Keratinocyte (primary cell): ENCODE data around the gene PTPRD. TPM values are rescaled to one million over a fixed set of nuclear protein-coding genes. Genes with fewer than 3 reads are reported as not detected.

Experiments used
- DNase-seq: peaks from one replicate; pipeline ENCODE4 v3.0.0-alpha.2; 2011; ENCODE audit warnings: low read depth, missing footprints, low spot score
- FAIRE-seq: peaks from 2 replicates; lab custom pipeline; 2011; peaks lifted over from hg19 to GRCh38; lab: Jason Lieb, UNC
- H2AFZ ChIP-seq: 2 replicates; pipeline ENCODE4 v1.6.0; 2012; ENCODE audit warnings: low read length, control low read depth, inconsistent platforms; ENCODE audit not compliant: control insufficient read depth
- H3K27ac ChIP-seq: 2 replicates; pipeline ENCODE4 v1.5.1; 2011; ENCODE audit warnings: low read length; ENCODE audit not compliant: control insufficient read depth, insufficient read depth
- H3K27me3 ChIP-seq: 3 replicates; pipeline ENCODE4 v1.6.0; 2011; ENCODE audit warnings: low read length; ENCODE audit not compliant: control insufficient read depth, insufficient read depth; ENCODE audit errors: extremely low read depth
- H3K36me3 ChIP-seq, 2 experiments: 2 replicates in 1 of 2; 3 replicates in 1 of 2; pipeline ENCODE4 v1.5.1; 2011; ENCODE audit warnings: low read length in 2 of 2, mild to moderate bottlenecking in 1 of 2; ENCODE audit not compliant: control insufficient read depth in 2 of 2, insufficient read depth in 2 of 2; ENCODE audit errors: extremely low read depth in 1 of 2
- H3K4me1 ChIP-seq: 3 replicates; pipeline ENCODE4 v1.5.1; 2011; ENCODE audit warnings: low read length; ENCODE audit not compliant: control insufficient read depth, insufficient read depth; ENCODE audit errors: extremely low read depth
- H3K4me2 ChIP-seq: 3 replicates; pipeline ENCODE4 v1.6.0; 2011; ENCODE audit warnings: low read depth, low read length; ENCODE audit not compliant: control insufficient read depth, insufficient read depth; ENCODE audit errors: extremely low read depth
- H3K4me3 ChIP-seq, 3 experiments: fragments of 200-600 bp in 1 of 3; sonication (generic) in 1 of 3; 2 replicates in 2 of 3; 3 replicates in 1 of 3; pipeline ENCODE4 v1.5.1; 2011 to 2016; ENCODE audit warnings: low read length in 3 of 3, mild to moderate bottlenecking in 3 of 3, control low read depth in 2 of 3, inconsistent platforms in 1 of 3, low read depth in 1 of 3, mixed read lengths in 1 of 3, mixed run types in 1 of 3, moderate library complexity in 1 of 3; ENCODE audit not compliant: control insufficient read depth in 2 of 3, insufficient read depth in 2 of 3; ENCODE audit errors: extremely low read depth in 1 of 3
- H3K79me2 ChIP-seq: 2 replicates; pipeline ENCODE4 v1.6.0; 2012; ENCODE audit warnings: low read length; ENCODE audit not compliant: control insufficient read depth, insufficient read depth
- H3K9ac ChIP-seq: 3 replicates; pipeline ENCODE4 v1.6.0; 2011; ENCODE audit warnings: low read length; ENCODE audit not compliant: control insufficient read depth, insufficient read depth; ENCODE audit errors: extremely low read depth
- H3K9me1 ChIP-seq: 3 replicates; pipeline ENCODE4 v1.6.0; 2011; ENCODE audit warnings: low read length; ENCODE audit not compliant: control insufficient read depth, insufficient read depth; ENCODE audit errors: extremely low read depth
- H3K9me3 ChIP-seq: 2 replicates; pipeline ENCODE4 v1.5.1; 2012; ENCODE audit warnings: low read depth, low read length; ENCODE audit not compliant: control insufficient read depth
- H4K20me1 ChIP-seq: 3 replicates; pipeline ENCODE4 v1.6.0; 2011; ENCODE audit warnings: low read length; ENCODE audit not compliant: control insufficient read depth, insufficient read depth; ENCODE audit errors: extremely low read depth
- EZH2 ChIP-seq: IDR thresholded peaks from one replicate; pipeline ENCODE4 v1.6.1; 2012; ENCODE audit warnings: inconsistent platforms, mild to moderate bottlenecking, low read length, moderate library complexity
- dilution Hi-C: fragments of 300-500 bp; cut with MboI; formaldehyde crosslinking; loops from one replicate; pipeline ENCODE4 v1.7.0; 2020; ENCODE audit warnings: low sequenced_read_pairs; ENCODE audit not compliant: extremely low pct_ligation_motif_present
- polyA plus RNA-seq, 5 experiments: library from polyadenylated mRNA; depleted of rRNA in 3 of 5; stranded (reverse) in 3 of 5; stranded (forward) in 1 of 5; unstranded in 1 of 5; fragments of >200 nt; gene quantifications; 1 replicate in 1 of 5; 2 replicates in 3 of 5; 3 replicates in 1 of 5; pipeline versions ENCODE4 v1.2.1 to v1.2.3, GENCODE V29; 2011 to 2012; ENCODE audit warnings: missing spikeins in 2 of 5, low read depth in 1 of 5, low replicate concordance in 1 of 5
- TF ChIP-seq, protein P1 (sequence below), 3 experiments: IDR thresholded peaks in 1 of 3; conservative IDR thresholded peaks in 1 of 3; optimal IDR thresholded peaks in 1 of 3; 2 replicates in 2 of 3; 3 replicates in 1 of 3; pipeline versions ENCODE3 to v1.5.1; 2011; ENCODE audit warnings: low read length in 3 of 3, mild to moderate bottlenecking in 3 of 3, moderate library complexity in 2 of 3, control low read depth in 1 of 3, inconsistent platforms in 1 of 3; ENCODE audit not compliant: insufficient read depth in 2 of 3; ENCODE audit errors: extremely low read depth in 1 of 3

The PTPRD gene
- polyA plus RNA-seq, 1 donor (not counting 4 experiments of a cell fraction or from before 2014, with no cell fraction given), result 0.10 TPM

DNA sequence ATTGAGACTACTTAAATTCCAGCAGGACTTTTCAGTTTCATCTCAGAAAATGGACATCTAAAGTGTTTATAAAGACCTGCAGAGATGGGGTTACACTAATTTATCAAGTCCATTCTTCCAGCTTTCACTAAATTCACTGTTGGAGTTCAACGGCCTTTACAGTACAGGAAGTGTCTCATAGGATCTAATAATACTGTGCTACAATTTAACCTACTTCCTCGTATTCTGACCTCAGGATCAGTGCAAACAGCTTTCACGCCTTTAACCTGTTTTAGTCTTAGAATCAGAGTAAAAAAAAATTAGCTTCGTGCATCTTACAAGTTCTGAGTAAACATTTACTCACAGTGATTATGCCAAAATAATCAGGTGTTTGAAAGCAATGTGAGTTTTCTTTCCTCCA, 2180.6 kb downstream of the PTPRD start:
- no peaks in the 10 kb centered on the region for H3K36me3 ChIP-seq
- no peak overlapping the region for H3K9ac ChIP-seq
- H2AFZ ChIP-seq, result no peak overlapping the region
- TF ChIP-seq EZH2, result no peak
- TF ChIP-seq, protein P1, sequence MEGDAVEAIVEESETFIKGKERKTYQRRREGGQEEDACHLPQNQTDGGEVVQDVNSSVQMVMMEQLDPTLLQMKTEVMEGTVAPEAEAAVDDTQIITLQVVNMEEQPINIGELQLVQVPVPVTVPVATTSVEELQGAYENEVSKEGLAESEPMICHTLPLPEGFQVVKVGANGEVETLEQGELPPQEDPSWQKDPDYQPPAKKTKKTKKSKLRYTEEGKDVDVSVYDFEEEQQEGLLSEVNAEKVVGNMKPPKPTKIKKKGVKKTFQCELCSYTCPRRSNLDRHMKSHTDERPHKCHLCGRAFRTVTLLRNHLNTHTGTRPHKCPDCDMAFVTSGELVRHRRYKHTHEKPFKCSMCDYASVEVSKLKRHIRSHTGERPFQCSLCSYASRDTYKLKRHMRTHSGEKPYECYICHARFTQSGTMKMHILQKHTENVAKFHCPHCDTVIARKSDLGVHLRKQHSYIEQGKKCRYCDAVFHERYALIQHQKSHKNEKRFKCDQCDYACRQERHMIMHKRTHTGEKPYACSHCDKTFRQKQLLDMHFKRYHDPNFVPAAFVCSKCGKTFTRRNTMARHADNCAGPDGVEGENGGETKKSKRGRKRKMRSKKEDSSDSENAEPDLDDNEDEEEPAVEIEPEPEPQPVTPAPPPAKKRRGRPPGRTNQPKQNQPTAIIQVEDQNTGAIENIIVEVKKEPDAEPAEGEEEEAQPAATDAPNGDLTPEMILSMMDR (optimal IDR thresholded peaks at IDR 0.05 in 1 of 3, IDR thresholded peaks at IDR 0.05 in 1 of 3, conservative IDR thresholded peaks at IDR 0.05 in 1 of 3; ENCODE audit: extremely low read depth in 1 of 3, insufficient read depth in 2 of 3, low read length in 3 of 3), result no peak
- H3K9me1 ChIP-seq, result no peaks in the 10 kb centered on the region
- H3K4me3 ChIP-seq, result no peak overlapping the region
- dilution Hi-C loops, result no loop called here
- no peak overlapping the region for H3K27ac ChIP-seq
- H3K4me2 ChIP-seq, result no peak overlapping the region
- no peaks in the 10 kb centered on the region for H3K9me3 ChIP-seq
- no peak for FAIRE-seq
- H3K4me1 ChIP-seq, result no peaks in the 10 kb centered on the region
- H3K27me3 ChIP-seq, result no peaks in the 10 kb centered on the region
- no peaks in the 10 kb centered on the region for H3K79me2 ChIP-seq
- no peak for DNase-seq
- no peaks in the 10 kb centered on the region for H4K20me1 ChIP-seq

- Histone ChIP-seq H3K4me3 (no peak overlapping the region), H3K27me3 (no peaks in the 10 kb centered on the region), H3K79me2 (no peaks in the 10 kb centered on the region), H3K4me2 (no peak overlapping the region), H3K4me1 (no peaks in the 10 kb centered on the region), H3K36me3 (no peaks in the 10 kb centered on the region), H2AFZ (no peak overlapping the region), H3K27ac (no peak overlapping the region), H3K9me1 (no peaks in the 10 kb centered on the region), H3K9ac (no peak overlapping the region), H3K9me3 (no peaks in the 10 kb centered on the region), H4K20me1 (no peaks in the 10 kb centered on the region)
- dilution Hi-C loops, result no loop called here
- DNase-seq (no peak), FAIRE-seq (no peak)
- no peak for TF ChIP-seq EZH2
- TF ChIP-seq, protein P1 (optimal IDR thresholded peaks at IDR 0.05 in 1 of 3, IDR thresholded peaks at IDR 0.05 in 1 of 3, conservative IDR thresholded peaks at IDR 0.05 in 1 of 3; ENCODE audit: extremely low read depth in 1 of 3, insufficient read depth in 2 of 3, low read length in 3 of 3), result no peak
Observed at GRCh38 chr9:8431505-8431904, 2181.3 kb downstream of the PTPRD start.
